ENCODE data around the gene RNU5B-1. TPM values are rescaled to one million over a fixed set of nuclear protein-coding genes. Genes with fewer than 3 reads are reported as not detected.

The RNU5B-1 gene
- polyA plus RNA-seq, 1 donor from 2014 or later, result not detected

DNA sequence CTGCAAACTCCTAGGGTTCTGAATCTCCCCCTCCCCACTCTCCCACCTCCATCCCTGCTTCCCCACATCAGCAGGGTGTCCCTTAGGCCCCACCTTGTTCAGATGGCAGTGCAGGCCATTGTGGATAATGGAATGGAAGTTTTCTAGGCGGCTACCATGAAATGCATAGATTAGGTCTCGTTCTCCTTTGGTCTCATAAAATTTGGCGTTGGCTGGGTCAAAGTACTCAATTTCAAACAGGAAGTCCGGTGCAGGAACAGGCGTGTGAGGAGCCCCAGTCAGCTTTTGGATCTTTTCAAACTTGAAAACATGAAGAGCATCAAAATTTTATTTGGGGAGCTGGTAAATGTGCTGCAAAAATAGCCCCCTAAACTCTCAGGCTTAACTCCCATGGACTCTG, 38.0 kb upstream of the RNU5B-1 start:
- no peak overlapping the region for H3K9ac ChIP-seq (ENCODE audit: low read length)
- peaks cover 6% of the 10 kb centered on the region for H3K36me3 ChIP-seq (ENCODE audit: insufficient read depth, low read length)
- H2AFZ ChIP-seq (ENCODE audit: low read depth, low read length), result no peak overlapping the region
- TF ChIP-seq EZH2 (IDR thresholded peaks at IDR 0.05; ENCODE audit: borderline replicate concordance, insufficient read depth, low read length, poor library complexity, severe bottlenecking) (no peak), EP300 (conservative IDR thresholded peaks at IDR 0.05; ENCODE audit: poor library complexity, severe bottlenecking) (no peak), SMC3 (conservative IDR thresholded peaks at IDR 0.05; ENCODE audit: poor library complexity) (no peak), MXI1 (conservative IDR thresholded peaks at IDR 0.05; ENCODE audit: poor library complexity, severe bottlenecking) (no peak), POLR2AphosphoS5 (IDR thresholded peaks at IDR 0.05) (no peak), RAD21 (conservative IDR thresholded peaks at IDR 0.05) (no peak), TAF1 (IDR thresholded peaks at IDR 0.05; ENCODE audit: low read depth) (no peak)
- TF ChIP-seq, protein P1, sequence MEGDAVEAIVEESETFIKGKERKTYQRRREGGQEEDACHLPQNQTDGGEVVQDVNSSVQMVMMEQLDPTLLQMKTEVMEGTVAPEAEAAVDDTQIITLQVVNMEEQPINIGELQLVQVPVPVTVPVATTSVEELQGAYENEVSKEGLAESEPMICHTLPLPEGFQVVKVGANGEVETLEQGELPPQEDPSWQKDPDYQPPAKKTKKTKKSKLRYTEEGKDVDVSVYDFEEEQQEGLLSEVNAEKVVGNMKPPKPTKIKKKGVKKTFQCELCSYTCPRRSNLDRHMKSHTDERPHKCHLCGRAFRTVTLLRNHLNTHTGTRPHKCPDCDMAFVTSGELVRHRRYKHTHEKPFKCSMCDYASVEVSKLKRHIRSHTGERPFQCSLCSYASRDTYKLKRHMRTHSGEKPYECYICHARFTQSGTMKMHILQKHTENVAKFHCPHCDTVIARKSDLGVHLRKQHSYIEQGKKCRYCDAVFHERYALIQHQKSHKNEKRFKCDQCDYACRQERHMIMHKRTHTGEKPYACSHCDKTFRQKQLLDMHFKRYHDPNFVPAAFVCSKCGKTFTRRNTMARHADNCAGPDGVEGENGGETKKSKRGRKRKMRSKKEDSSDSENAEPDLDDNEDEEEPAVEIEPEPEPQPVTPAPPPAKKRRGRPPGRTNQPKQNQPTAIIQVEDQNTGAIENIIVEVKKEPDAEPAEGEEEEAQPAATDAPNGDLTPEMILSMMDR (IDR thresholded peaks at IDR 0.05; ENCODE audit: poor library complexity, severe bottlenecking), result no peak
- TF ChIP-seq, protein P2, sequence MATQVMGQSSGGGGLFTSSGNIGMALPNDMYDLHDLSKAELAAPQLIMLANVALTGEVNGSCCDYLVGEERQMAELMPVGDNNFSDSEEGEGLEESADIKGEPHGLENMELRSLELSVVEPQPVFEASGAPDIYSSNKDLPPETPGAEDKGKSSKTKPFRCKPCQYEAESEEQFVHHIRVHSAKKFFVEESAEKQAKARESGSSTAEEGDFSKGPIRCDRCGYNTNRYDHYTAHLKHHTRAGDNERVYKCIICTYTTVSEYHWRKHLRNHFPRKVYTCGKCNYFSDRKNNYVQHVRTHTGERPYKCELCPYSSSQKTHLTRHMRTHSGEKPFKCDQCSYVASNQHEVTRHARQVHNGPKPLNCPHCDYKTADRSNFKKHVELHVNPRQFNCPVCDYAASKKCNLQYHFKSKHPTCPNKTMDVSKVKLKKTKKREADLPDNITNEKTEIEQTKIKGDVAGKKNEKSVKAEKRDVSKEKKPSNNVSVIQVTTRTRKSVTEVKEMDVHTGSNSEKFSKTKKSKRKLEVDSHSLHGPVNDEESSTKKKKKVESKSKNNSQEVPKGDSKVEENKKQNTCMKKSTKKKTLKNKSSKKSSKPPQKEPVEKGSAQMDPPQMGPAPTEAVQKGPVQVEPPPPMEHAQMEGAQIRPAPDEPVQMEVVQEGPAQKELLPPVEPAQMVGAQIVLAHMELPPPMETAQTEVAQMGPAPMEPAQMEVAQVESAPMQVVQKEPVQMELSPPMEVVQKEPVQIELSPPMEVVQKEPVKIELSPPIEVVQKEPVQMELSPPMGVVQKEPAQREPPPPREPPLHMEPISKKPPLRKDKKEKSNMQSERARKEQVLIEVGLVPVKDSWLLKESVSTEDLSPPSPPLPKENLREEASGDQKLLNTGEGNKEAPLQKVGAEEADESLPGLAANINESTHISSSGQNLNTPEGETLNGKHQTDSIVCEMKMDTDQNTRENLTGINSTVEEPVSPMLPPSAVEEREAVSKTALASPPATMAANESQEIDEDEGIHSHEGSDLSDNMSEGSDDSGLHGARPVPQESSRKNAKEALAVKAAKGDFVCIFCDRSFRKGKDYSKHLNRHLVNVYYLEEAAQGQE (IDR thresholded peaks at IDR 0.05; ENCODE audit: borderline replicate concordance), result no peak
- no peaks in the 10 kb centered on the region for H3K79me2 ChIP-seq (replicated peaks; ENCODE audit: insufficient read depth, low read length)
- H3K4me3 ChIP-seq (ENCODE audit: low read length), result no peak overlapping the region
- no peaks in the 10 kb centered on the region for H3K27me3 ChIP-seq (ENCODE audit: insufficient read depth, low read depth, low read length)
- H4K20me1 ChIP-seq (ENCODE audit: insufficient read depth), result no peaks in the 10 kb centered on the region
- H3K27ac ChIP-seq (ENCODE audit: low read length), result no peak overlapping the region
- H3K9me2 ChIP-seq (ENCODE audit: insufficient read depth, low read length), result no peaks in the 10 kb centered on the region
- no peak overlapping the region for H3K4me2 ChIP-seq (ENCODE audit: low read length)
- H3F3A ChIP-seq (ENCODE audit: insufficient read depth, low read length, poor library complexity, severe bottlenecking), result no peaks in the 10 kb centered on the region
- no peaks in the 10 kb centered on the region for H3K9me3 ChIP-seq (ENCODE audit: low read length)

DNA sequence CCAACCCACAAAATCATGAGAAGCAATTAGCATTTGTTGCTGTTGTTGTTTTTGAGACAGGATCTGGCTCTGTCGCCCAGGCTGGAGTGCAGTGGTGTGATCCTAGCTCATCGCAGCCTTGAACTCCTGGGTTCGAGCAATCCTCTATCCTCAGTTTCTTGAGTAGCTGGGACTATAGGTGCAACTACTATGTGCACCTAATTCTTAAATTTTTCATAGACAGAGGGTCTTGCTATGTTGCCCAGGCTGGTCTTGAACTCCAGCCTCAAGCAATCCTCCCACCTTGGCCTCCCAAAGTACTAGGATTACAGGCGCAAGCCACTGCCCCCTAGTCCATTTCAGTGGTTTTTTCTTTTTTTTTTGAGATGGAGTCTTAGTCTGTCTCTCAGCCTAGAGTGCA, 36.1 kb upstream of the RNU5B-1 start:
- Histone ChIP-seq H3K9me2 (ENCODE audit: insufficient read depth, low read length) (no peaks in the 10 kb centered on the region), H3K27ac (ENCODE audit: low read length) (no peak overlapping the region), H3K4me2 (ENCODE audit: low read length) (no peak overlapping the region), H3K79me2 (replicated peaks; ENCODE audit: insufficient read depth, low read length) (no peaks in the 10 kb centered on the region), H2AFZ (ENCODE audit: low read depth, low read length) (no peak overlapping the region), H3K27me3 (ENCODE audit: insufficient read depth, low read depth, low read length) (no peaks in the 10 kb centered on the region), H3K9me3 (ENCODE audit: low read length) (no peaks in the 10 kb centered on the region), H3F3A (ENCODE audit: insufficient read depth, low read length, poor library complexity, severe bottlenecking) (no peaks in the 10 kb centered on the region), H4K20me1 (ENCODE audit: insufficient read depth) (no peaks in the 10 kb centered on the region), H3K36me3 (ENCODE audit: insufficient read depth, low read length) (no peaks in the 10 kb centered on the region), H3K9ac (ENCODE audit: low read length) (no peak overlapping the region), H3K4me3 (ENCODE audit: low read length) (no peak overlapping the region)
- TF ChIP-seq RAD21 (conservative IDR thresholded peaks at IDR 0.05) (no peak), EZH2 (IDR thresholded peaks at IDR 0.05; ENCODE audit: borderline replicate concordance, insufficient read depth, low read length, poor library complexity, severe bottlenecking) (no peak), TAF1 (IDR thresholded peaks at IDR 0.05; ENCODE audit: low read depth) (no peak), EP300 (conservative IDR thresholded peaks at IDR 0.05; ENCODE audit: poor library complexity, severe bottlenecking) (no peak), SMC3 (conservative IDR thresholded peaks at IDR 0.05; ENCODE audit: poor library complexity) (no peak), POLR2AphosphoS5 (IDR thresholded peaks at IDR 0.05) (no peak), MXI1 (conservative IDR thresholded peaks at IDR 0.05; ENCODE audit: poor library complexity, severe bottlenecking) (no peak)
- TF ChIP-seq, protein P1 (IDR thresholded peaks at IDR 0.05; ENCODE audit: poor library complexity, severe bottlenecking), result no peak
- TF ChIP-seq, protein P2 (IDR thresholded peaks at IDR 0.05; ENCODE audit: borderline replicate concordance), result no peak
